NCI-H1436 treated with DMSO at 0.1 percent for 48 hours (cell line): ENCODE results near the gene MSH6.
"Not testable (repeated sequence)": the region's sequence is repeated elsewhere in the genome, so short reads cannot be mapped to it uniquely, and the experiment has no call there.

ENCODE experiments used
- DNase-seq: peaks from one replicate; lab custom pipeline; 2025; lab: John Stamatoyannopoulos, UW

Gene MSH6

DNA sequence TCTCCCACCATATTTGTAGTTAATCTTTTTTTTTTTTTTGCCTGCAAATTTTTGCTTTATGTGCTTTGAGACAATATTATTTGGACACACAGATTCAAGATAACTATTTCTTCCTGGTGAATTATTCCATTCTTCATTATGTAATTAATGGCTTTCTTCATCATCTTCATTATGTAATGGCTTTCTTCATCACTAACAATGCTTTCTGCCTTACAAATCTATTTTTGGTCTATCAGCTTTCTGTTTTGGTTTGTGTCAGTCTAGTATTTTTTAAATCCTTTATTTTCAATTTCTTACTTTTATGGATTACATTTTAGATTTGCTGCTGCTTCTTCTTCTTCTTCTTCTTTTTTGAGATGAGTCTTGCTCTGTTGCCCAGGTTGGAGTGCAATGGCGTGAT lies 60.5 kb downstream of the MSH6 start:
- DNase-seq, result no peak

- no peak for DNase-seq
Measured at GRCh38 chr2:47844162-47844561, 61.2 kb downstream of the MSH6 start.

DNA sequence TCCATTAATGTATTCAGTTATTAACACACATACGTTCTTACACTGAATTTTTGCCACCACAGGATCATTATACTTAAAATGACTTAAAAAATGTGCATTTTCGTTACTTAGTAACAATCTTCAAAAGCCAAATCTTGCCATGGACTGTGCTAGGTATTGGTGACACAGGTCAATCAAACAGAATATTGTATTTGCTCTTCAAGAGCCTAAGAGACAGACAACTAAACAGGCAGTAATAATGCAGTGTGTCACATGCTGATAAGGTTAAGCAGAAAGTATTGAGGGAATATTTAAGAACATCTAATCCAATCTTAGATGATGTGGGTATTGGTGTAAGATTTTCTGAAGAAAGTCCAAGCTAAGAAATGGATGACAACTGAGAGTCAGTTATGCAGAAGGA lies 66.4 kb downstream of the MSH6 start:
- DNase-seq, result no peak

DNA sequence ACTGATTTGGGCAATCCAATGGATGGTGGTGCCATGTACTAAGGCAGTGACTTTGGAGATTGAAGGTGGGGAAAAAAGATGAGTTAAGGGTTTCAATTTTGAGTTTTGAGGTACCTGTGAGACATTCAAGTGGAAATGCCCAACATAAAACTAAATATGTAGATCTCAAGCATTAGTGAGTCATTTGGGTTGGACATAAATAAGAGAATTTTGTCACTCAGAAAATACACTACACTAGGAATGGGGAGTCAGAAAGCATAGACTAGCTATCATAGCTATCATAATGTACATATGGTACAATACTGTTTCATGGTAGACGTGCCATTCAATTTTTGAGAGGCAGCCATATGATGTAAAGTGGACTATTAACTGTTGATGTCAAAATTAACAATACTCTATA lies 67.3 kb downstream of the MSH6 start:
- DNase-seq, result no peak

- not testable (repeated sequence) for DNase-seq
Measured at GRCh38 chr2:47853067-47853777, 70.3 kb downstream of the MSH6 start.
